CD4-positive, alpha-beta memory T cell (primary cell): ENCODE results near the gene WDR49. TPM values are rescaled to one million over a fixed set of nuclear protein-coding genes. Genes with fewer than 3 reads are reported as not detected.

Experiments
- CTCF ChIA-PET: fragments of 350-600 bp; sonication (Branson Sonifier 250); formaldehyde crosslinking; loops from one replicate; lab custom pipeline; 2021; ENCODE audit warnings: inconsistent platforms; ENCODE audit not compliant: partially characterized antibody; lab: Charles Lee
- POLR2A ChIA-PET: fragments of 350-600 bp; sonication (Branson Sonifier 250); formaldehyde crosslinking; loops from one replicate; lab custom pipeline; 2021; ENCODE audit not compliant: partially characterized antibody; lab: Charles Lee
- DNase-seq, 5 donors: peaks; one replicate each; pipeline versions ENCODE4 v3.0.0 to v3.0.0-alpha.2; 2020 to 2022; ENCODE audit warnings: mixed read lengths in 1 of 5
- H3K27ac ChIP-seq: one replicate; pipeline ENCODE4 v1.7.0; 2013; ENCODE audit warnings: low read depth, low read length
- H3K27me3 ChIP-seq: 2 replicates; pipeline ENCODE4 v1.7.0; 2013; ENCODE audit warnings: mild to moderate bottlenecking, low read length, moderate library complexity; ENCODE audit not compliant: insufficient read depth
- H3K36me3 ChIP-seq: 2 replicates; pipeline ENCODE4 v1.7.0; 2013; ENCODE audit warnings: mild to moderate bottlenecking, low read length, moderate library complexity; ENCODE audit not compliant: insufficient read depth
- H3K4me1 ChIP-seq: 2 replicates; pipeline ENCODE4 v1.7.0; 2013; ENCODE audit warnings: mild to moderate bottlenecking, low read length, moderate library complexity; ENCODE audit not compliant: insufficient read depth
- H3K4me3 ChIP-seq, 2 donors: one replicate each; pipeline ENCODE4 v1.7.0; 2013; ENCODE audit warnings: low read length in 2 of 2, mild to moderate bottlenecking in 1 of 2
- H3K9me3 ChIP-seq, 2 donors: one replicate each; pipeline ENCODE4 v1.7.0; 2013; ENCODE audit warnings: low read length in 2 of 2, control low read depth in 1 of 2; ENCODE audit not compliant: control insufficient read depth in 1 of 2
- H3K27ac Mint-ChIP-seq, 7 donors: one replicate each; pipeline ENCODE4 v1.8.0; 2020 to 2021; ENCODE audit warnings: mixed read lengths in 7 of 7, mild to moderate bottlenecking in 6 of 7, inconsistent platforms in 3 of 7, moderate library complexity in 3 of 7
- H3K27me3 Mint-ChIP-seq, 2 donors: one replicate each; pipeline ENCODE4 v1.8.0; 2020 to 2021; ENCODE audit warnings: mixed read lengths in 2 of 2
- H3K36me3 Mint-ChIP-seq, 2 donors: one replicate each; pipeline ENCODE4 v1.8.0; 2020 to 2021; ENCODE audit warnings: mixed read lengths in 2 of 2, inconsistent platforms in 1 of 2, mild to moderate bottlenecking in 1 of 2
- H3K4me1 Mint-ChIP-seq, 4 donors: one replicate each; pipeline ENCODE4 v1.8.0; 2020 to 2021; ENCODE audit warnings: mixed read lengths in 4 of 4, mild to moderate bottlenecking in 1 of 4
- H3K4me3 Mint-ChIP-seq, 8 donors: one replicate each; pipeline ENCODE4 v1.8.0; 2020 to 2021; ENCODE audit warnings: mixed read lengths in 8 of 8, mild to moderate bottlenecking in 7 of 8, moderate library complexity in 6 of 8, inconsistent platforms in 3 of 8
- H3K9me3 Mint-ChIP-seq, 8 donors: one replicate each; pipeline ENCODE4 v1.8.0; 2020 to 2021; ENCODE audit warnings: mixed read lengths in 8 of 8, mild to moderate bottlenecking in 5 of 8, inconsistent platforms in 3 of 8, moderate library complexity in 1 of 8
- intact Hi-C: fragments of 100-400 bp; cut with micrococcal nuclease; formaldehyde crosslinking; loops from one replicate; pipeline ENCODE4 v1.15.1; 2023
- polyA plus RNA-seq, 2 donors: library from polyadenylated mRNA; unstranded; fragments of 300-500 nt; fragmentation: Illumina TruSeq; gene quantifications; one replicate each; pipeline ENCODE4 v1.2.3, GENCODE V29; 2021
- total RNA-seq, 2 experiments: library from RNA; stranded (reverse); gene quantifications; one replicate each; pipeline ENCODE4 v1.2.3, GENCODE V29; 2021

The WDR49 gene
- total and polyA plus RNA-seq, 4 experiments from 2014 or later, result 0.53 TPM; not detected in 3

DNA sequence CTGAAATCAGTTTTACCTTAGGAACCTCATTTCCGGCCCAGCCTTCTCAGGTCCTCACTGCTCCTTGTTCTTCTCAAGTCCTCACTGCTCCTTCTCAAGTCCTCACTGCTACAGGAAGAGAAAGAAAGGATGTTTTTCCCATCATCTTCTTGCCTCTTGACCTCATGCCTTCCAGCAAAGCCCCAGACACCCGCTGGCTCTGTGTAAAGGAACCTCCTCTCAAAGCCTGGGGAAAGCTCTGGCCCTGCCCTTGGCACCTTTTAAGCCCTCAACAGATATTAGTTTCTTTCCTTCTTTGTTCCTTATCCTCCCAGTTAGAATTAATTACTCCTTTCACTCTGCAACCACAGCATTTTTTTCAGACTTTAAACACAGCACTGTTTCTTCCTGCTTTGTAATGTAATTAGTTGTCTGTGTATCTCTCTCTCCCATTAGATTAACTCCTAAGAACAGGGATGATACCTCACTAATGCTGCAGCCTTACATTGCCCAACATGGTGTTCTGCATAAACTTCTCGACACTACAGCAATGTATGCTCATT is 4.0 kb upstream of the WDR49 start:
- peaks cover 3 to 12% of the 10 kb centered on the region in 2 donors for H3K27me3 Mint-ChIP-seq
- POLR2A ChIA-PET, result no interaction called here
- no peaks in the 10 kb centered on the region for H3K36me3 Mint-ChIP-seq
- Histone ChIP-seq H3K36me3 (no peaks in the 10 kb centered on the region), H3K4me1 (no peaks in the 10 kb centered on the region), H3K4me3 (no peak overlapping the region), H3K27ac (no peak overlapping the region), H3K9me3 (no peaks in the 10 kb centered on the region), H3K27me3 (no peaks in the 10 kb centered on the region)
- peaks cover 0 to 2% (median 0%) of the 10 kb centered on the region in 8 donors for H3K9me3 Mint-ChIP-seq
- no peak for DNase-seq
- intact Hi-C loops, result no loop called here
- H3K27ac Mint-ChIP-seq, result peak overlapping the region in 1 of 7 donors; percentile 14
- CTCF ChIA-PET, result no interaction called here
- no peak overlapping the region for H3K4me3 Mint-ChIP-seq
- peaks cover 0 to 2% (median 0%) of the 10 kb centered on the region in 4 donors for H3K4me1 Mint-ChIP-seq

- H3K27me3 ChIP-seq, result no peaks in the 10 kb centered on the region
- DNase-seq, result no peak
- H3K27me3 Mint-ChIP-seq, result peaks cover 3 to 12% of the 10 kb centered on the region in 2 donors
- H3K9me3 Mint-ChIP-seq, result peaks cover 0 to 2% (median 0%) of the 10 kb centered on the region in 8 donors
- CTCF ChIA-PET, result no interaction called here
- intact Hi-C loops, result no loop called here
- no peaks in the 10 kb centered on the region for H3K36me3 Mint-ChIP-seq
- H3K9me3 ChIP-seq, result no peaks in the 10 kb centered on the region
- H3K4me3 Mint-ChIP-seq, result no peak overlapping the region
- no peaks in the 10 kb centered on the region for H3K4me1 ChIP-seq
- peaks cover 0 to 2% (median 0%) of the 10 kb centered on the region in 4 donors for H3K4me1 Mint-ChIP-seq
- no peaks in the 10 kb centered on the region for H3K36me3 ChIP-seq
- POLR2A ChIA-PET, result no interaction called here
- H3K4me3 ChIP-seq, result no peak overlapping the region
- H3K27ac ChIP-seq, result no peak overlapping the region
- H3K27ac Mint-ChIP-seq, result peak overlapping the region in 1 of 7 donors; percentile 7
These were observed 3.1 kb upstream of the WDR49 start for GRCh38 chr3:167656821-167657220.

- Histone ChIP-seq H3K27ac (no peak overlapping the region), H3K36me3 (no peaks in the 10 kb centered on the region), H3K4me3 (no peak overlapping the region), H3K4me1 (no peaks in the 10 kb centered on the region), H3K9me3 (no peaks in the 10 kb centered on the region), H3K27me3 (no peaks in the 10 kb centered on the region)
- H3K36me3 Mint-ChIP-seq, result no peaks in the 10 kb centered on the region
- ChIA-PET CTCF (no interaction called here), POLR2A (no interaction called here)
- H3K4me1 Mint-ChIP-seq, result peaks cover 0 to 5% (median 4%) of the 10 kb centered on the region in 4 donors
- H3K27ac Mint-ChIP-seq, result no peak overlapping the region
- H3K27me3 Mint-ChIP-seq, result peaks cover 0 to 7% of the 10 kb centered on the region in 2 donors
- peaks cover 0 to 2% (median 0%) of the 10 kb centered on the region in 8 donors for H3K9me3 Mint-ChIP-seq
- intact Hi-C loops, result no loop called here
- no peak overlapping the region for H3K4me3 Mint-ChIP-seq
- DNase-seq, result no peak
These were observed 587 bp downstream of the WDR49 start for GRCh38 chr3:167653155-167653554.

GRCh38 chr3:167651826-167652225 is 1.9 kb downstream of the WDR49 start:
- Histone ChIP-seq H3K9me3 (no peaks in the 10 kb centered on the region), H3K4me3 (no peak overlapping the region), H3K27me3 (no peaks in the 10 kb centered on the region), H3K27ac (no peak overlapping the region), H3K4me1 (no peaks in the 10 kb centered on the region), H3K36me3 (no peaks in the 10 kb centered on the region)
- H3K27me3 Mint-ChIP-seq, result no peaks in the 10 kb centered on the region
- H3K4me3 Mint-ChIP-seq, result no peak overlapping the region
- no peak for DNase-seq
- H3K4me1 Mint-ChIP-seq, result peaks cover 0 to 5% (median 4%) of the 10 kb centered on the region in 4 donors
- no peaks in the 10 kb centered on the region for H3K36me3 Mint-ChIP-seq
- POLR2A ChIA-PET, result no interaction called here
- H3K27ac Mint-ChIP-seq, result no peak overlapping the region
- CTCF ChIA-PET, result no interaction called here
- intact Hi-C loops, result no loop called here
- H3K9me3 Mint-ChIP-seq, result peaks cover 0 to 2% (median 0%) of the 10 kb centered on the region in 8 donors

GRCh38 chr3:167650459-167650858 is 3.3 kb downstream of the WDR49 start:
- Mint-ChIP-seq H3K36me3 (peaks cover 0 to 7% of the 10 kb centered on the region in 2 donors), H3K4me1 (peaks cover 0 to 5% (median 4%) of the 10 kb centered on the region in 4 donors), H3K4me3 (no peak overlapping the region), H3K27ac (no peak overlapping the region), H3K27me3 (peaks cover 0 to 2% of the 10 kb centered on the region in 2 donors), H3K9me3 (peaks cover 0 to 8% (median 6%) of the 10 kb centered on the region in 8 donors)
- CTCF ChIA-PET, result no interaction called here
- intact Hi-C loops, result no loop called here
- no peak overlapping the region for H3K4me3 ChIP-seq
- H3K27ac ChIP-seq, result no peak overlapping the region
- no peak for DNase-seq
- H3K27me3 ChIP-seq, result no peaks in the 10 kb centered on the region
- no peaks in the 10 kb centered on the region for H3K9me3 ChIP-seq
- H3K36me3 ChIP-seq, result no peaks in the 10 kb centered on the region
- POLR2A ChIA-PET, result no interaction called here
- H3K4me1 ChIP-seq, result no peaks in the 10 kb centered on the region

- Mint-ChIP-seq H3K27me3 (peaks cover 0 to 2% of the 10 kb centered on the region in 2 donors), H3K4me3 (no peak overlapping the region), H3K4me1 (peaks cover 0 to 5% (median 4%) of the 10 kb centered on the region in 4 donors), H3K36me3 (peaks cover 0 to 8% of the 10 kb centered on the region in 2 donors), H3K9me3 (peaks cover 0 to 11% (median 7%) of the 10 kb centered on the region in 8 donors), H3K27ac (no peak overlapping the region)
- intact Hi-C loops, result no loop called here
- Histone ChIP-seq H3K4me3 (no peak overlapping the region), H3K4me1 (no peaks in the 10 kb centered on the region), H3K9me3 (no peaks in the 10 kb centered on the region), H3K27ac (no peak overlapping the region), H3K36me3 (no peaks in the 10 kb centered on the region), H3K27me3 (no peaks in the 10 kb centered on the region)
- no peak for DNase-seq
- ChIA-PET CTCF (no interaction called here), POLR2A (no interaction called here)
These were observed 4.0 kb downstream of the WDR49 start for GRCh38 chr3:167649746-167650145.

DNA sequence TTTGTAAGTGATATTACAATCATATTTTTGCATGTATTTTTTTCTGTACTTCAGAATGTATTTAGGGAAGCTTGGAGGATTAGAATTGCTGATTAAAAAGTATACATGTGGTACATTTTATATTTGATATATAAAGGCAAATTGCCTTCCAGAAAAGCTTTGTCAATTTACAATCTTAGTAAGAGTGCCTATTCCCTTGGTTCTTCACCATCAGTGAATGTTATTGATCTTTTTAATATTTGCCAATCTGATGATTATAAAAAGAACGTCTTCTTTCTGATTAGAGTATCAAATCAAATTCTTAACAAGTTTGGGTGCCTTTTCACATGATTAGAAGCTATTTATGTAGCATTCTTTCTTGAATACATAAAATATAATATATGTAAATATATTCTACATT is 9.1 kb downstream of the WDR49 start:
- Histone ChIP-seq H3K4me1 (no peaks in the 10 kb centered on the region), H3K36me3 (no peaks in the 10 kb centered on the region), H3K27me3 (no peaks in the 10 kb centered on the region), H3K9me3 (no peaks in the 10 kb centered on the region), H3K27ac (no peak overlapping the region), H3K4me3 (no peak overlapping the region)
- H3K27ac Mint-ChIP-seq, result no peak overlapping the region
- H3K9me3 Mint-ChIP-seq, result peaks cover 3 to 30% (median 15%) of the 10 kb centered on the region in 8 donors
- ChIA-PET POLR2A (no interaction called here), CTCF (no interaction called here)
- H3K4me3 Mint-ChIP-seq, result no peak overlapping the region
- peaks cover 0 to 4% of the 10 kb centered on the region in 2 donors for H3K27me3 Mint-ChIP-seq
- no peaks in the 10 kb centered on the region for H3K4me1 Mint-ChIP-seq
- DNase-seq, result no peak
- peaks cover 0 to 8% of the 10 kb centered on the region in 2 donors for H3K36me3 Mint-ChIP-seq
- intact Hi-C loops, result no loop called here
